ENCODE data around the gene KCNH8.

GRCh38 chr3:19348941-19349564 is 200.7 kb downstream of the KCNH8 start:
- no peak for TF ChIP-seq ATF3 (IDR thresholded peaks at IDR 0.05)
- TF ChIP-seq, protein P1, sequence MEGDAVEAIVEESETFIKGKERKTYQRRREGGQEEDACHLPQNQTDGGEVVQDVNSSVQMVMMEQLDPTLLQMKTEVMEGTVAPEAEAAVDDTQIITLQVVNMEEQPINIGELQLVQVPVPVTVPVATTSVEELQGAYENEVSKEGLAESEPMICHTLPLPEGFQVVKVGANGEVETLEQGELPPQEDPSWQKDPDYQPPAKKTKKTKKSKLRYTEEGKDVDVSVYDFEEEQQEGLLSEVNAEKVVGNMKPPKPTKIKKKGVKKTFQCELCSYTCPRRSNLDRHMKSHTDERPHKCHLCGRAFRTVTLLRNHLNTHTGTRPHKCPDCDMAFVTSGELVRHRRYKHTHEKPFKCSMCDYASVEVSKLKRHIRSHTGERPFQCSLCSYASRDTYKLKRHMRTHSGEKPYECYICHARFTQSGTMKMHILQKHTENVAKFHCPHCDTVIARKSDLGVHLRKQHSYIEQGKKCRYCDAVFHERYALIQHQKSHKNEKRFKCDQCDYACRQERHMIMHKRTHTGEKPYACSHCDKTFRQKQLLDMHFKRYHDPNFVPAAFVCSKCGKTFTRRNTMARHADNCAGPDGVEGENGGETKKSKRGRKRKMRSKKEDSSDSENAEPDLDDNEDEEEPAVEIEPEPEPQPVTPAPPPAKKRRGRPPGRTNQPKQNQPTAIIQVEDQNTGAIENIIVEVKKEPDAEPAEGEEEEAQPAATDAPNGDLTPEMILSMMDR (IDR thresholded peaks at IDR 0.05 in 2 of 3, conservative IDR thresholded peaks at IDR 0.05 in 1 of 3; ENCODE audit: borderline replicate concordance in 1 of 3, insufficient read depth in 1 of 3, low read depth in 2 of 3, low read length in 2 of 3) = peak; percentile 23 to 44 (median 40); a peak in 5 of 6 replicates
- TF ChIP-seq, protein P2, sequence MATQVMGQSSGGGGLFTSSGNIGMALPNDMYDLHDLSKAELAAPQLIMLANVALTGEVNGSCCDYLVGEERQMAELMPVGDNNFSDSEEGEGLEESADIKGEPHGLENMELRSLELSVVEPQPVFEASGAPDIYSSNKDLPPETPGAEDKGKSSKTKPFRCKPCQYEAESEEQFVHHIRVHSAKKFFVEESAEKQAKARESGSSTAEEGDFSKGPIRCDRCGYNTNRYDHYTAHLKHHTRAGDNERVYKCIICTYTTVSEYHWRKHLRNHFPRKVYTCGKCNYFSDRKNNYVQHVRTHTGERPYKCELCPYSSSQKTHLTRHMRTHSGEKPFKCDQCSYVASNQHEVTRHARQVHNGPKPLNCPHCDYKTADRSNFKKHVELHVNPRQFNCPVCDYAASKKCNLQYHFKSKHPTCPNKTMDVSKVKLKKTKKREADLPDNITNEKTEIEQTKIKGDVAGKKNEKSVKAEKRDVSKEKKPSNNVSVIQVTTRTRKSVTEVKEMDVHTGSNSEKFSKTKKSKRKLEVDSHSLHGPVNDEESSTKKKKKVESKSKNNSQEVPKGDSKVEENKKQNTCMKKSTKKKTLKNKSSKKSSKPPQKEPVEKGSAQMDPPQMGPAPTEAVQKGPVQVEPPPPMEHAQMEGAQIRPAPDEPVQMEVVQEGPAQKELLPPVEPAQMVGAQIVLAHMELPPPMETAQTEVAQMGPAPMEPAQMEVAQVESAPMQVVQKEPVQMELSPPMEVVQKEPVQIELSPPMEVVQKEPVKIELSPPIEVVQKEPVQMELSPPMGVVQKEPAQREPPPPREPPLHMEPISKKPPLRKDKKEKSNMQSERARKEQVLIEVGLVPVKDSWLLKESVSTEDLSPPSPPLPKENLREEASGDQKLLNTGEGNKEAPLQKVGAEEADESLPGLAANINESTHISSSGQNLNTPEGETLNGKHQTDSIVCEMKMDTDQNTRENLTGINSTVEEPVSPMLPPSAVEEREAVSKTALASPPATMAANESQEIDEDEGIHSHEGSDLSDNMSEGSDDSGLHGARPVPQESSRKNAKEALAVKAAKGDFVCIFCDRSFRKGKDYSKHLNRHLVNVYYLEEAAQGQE (IDR thresholded peaks at IDR 0.05; ENCODE audit: low read depth) = no peak
- TF ChIP-seq RAD21 (IDR thresholded peaks at IDR 0.05; ENCODE audit: low read depth) = peak; percentile 53
- TF ChIP-seq, protein P3, sequence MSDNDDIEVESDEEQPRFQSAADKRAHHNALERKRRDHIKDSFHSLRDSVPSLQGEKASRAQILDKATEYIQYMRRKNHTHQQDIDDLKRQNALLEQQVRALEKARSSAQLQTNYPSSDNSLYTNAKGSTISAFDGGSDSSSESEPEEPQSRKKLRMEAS (IDR thresholded peaks at IDR 0.05) = no peak
- no peak for TF ChIP-seq EGR1 (IDR thresholded peaks at IDR 0.05; ENCODE audit: low read depth)
- TF ChIP-seq CBX3 (IDR thresholded peaks at IDR 0.05; ENCODE audit: low read depth) = no peak
- no peak for TF ChIP-seq EZH2 (IDR thresholded peaks at IDR 0.05)
- TF ChIP-seq POLR2AphosphoS5 (IDR thresholded peaks at IDR 0.05; ENCODE audit: low read depth, low read length) = no peak
- no peak for TF ChIP-seq SP1 (IDR thresholded peaks at IDR 0.05; ENCODE audit: low read depth)
- no peak for TF ChIP-seq ZNF274 (IDR thresholded peaks at IDR 0.05; ENCODE audit: low read depth, low read length)
- TF ChIP-seq POLR2A (IDR thresholded peaks at IDR 0.05; ENCODE audit: borderline replicate concordance, extremely low read depth, insufficient read depth, insufficient read length) = no peak
- TF ChIP-seq EZH2phosphoT487 (IDR thresholded peaks at IDR 0.05; ENCODE audit: borderline replicate concordance) = no peak

Data from HCT116 (cell line).